GM18511 (cell line): ENCODE results near the gene MROH2A.

Experiments used
- ATAC-seq: cut with Tn5 transposase; IDR thresholded peaks from one replicate; pipeline ENCODE4 v1.9.1; 2021; ENCODE audit warnings: mild to moderate bottlenecking, moderate library complexity; ENCODE audit not compliant: unreplicated experiment

MROH2A gene

DNA sequence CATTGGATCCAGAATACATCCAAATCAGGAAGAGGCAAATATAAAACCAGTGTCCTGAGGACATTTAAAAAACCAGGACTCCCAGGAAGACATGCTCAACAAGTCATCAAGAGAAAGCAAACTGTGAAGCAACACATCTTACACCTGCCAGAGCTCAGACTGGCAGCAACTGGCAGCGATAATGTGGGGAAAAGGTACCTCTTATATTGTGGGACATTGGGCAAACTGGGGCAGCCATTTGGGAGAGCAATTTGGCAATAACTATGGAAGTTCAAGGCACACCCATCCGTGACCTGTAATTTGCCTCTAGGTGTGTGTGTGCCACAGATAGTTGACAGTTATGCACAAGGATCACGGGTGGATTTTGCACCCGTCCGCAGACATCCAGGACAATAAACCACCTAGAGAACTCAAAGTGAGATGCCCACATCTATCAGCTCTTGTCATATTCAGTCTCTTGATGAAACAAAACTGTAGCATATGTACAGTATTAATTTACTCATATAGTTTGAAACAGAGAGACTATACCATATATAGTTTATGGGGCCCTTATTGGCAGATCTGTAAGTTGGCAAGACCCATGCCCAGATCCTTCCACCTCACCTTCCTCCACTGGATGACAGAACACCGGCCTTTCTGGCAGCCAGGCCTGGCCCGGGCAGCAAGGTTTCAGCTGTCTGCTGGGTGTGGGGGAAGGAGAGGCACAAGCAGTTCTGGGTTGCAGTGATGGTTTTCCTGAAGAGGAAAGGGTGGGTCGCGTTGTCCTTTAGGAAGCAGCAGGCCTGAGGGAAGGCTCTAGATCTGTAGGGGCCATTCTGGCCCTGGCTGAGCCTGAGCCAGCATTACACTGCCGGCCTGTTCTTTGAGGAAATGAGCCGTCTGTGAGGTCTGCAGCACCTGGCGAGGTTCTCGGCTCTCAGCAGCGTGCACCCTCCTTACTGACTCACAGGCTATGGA lies 57.4 kb downstream of the MROH2A start:
- ATAC-seq: no peak

DNA sequence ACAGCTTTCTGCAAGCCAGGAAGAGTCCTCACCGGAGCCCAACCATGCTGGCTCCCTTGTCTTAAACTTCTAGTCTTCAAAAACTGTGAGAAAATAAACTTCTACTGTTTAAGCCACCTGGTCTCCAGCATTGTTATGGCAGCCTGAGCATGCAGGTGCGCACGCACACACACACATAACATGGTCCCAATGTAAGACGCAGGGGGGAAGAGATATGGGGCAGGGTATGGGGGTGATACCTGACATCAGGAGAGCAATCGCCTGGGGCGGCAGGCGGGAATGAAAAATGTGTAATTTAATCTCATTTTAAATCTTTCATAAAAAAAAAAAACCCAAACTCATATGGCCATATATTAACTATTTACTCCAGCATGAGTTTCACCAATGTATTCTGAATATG lies 58.2 kb downstream of the MROH2A start:
- no peak for ATAC-seq

DNA sequence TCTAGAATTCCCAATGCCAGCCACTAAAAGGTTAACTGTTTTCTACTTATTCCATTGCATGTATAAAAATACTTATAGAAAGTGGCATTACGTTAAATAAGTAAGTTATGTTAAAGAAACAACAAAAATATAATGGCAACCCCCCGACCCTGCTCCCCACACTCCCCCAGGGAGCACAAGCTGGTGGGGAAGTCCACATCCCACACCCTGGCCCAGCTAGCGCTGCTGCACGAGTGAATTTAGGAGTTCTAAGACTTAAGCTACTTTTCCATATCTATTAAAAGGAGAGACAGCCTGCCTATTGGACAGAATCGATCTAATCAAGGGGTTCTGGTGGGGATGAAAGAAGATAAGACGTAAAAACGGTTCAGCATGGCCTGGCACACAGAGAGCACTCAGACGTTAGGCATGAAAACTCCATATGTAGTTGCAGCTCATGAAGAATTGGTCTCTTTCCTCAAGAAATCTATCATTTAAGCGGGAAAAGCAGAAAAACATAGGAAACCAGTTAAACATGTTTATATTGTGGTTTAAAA lies 59.6 kb downstream of the MROH2A start:
- ATAC-seq: no peak

DNA sequence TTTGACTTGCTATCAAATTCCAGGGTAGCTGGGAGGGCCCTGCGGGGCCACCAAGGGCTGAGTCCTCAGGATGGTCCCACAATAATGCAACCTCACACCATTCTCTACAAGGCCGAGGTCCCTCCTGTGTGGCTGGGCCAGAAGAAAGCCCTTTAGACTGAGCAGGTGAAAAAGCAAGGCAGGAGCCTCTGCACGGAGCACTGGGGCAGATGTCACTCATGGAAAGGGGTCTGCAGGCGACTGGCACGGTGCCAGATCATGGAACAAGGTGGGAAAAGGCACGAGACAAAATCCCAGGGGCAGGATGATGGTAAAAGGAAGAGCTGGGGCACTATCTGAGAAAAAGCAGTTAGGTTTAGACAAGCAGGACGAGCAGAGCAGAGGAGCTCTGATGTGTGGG lies 60.1 kb downstream of the MROH2A start:
- ATAC-seq: no peak

DNA sequence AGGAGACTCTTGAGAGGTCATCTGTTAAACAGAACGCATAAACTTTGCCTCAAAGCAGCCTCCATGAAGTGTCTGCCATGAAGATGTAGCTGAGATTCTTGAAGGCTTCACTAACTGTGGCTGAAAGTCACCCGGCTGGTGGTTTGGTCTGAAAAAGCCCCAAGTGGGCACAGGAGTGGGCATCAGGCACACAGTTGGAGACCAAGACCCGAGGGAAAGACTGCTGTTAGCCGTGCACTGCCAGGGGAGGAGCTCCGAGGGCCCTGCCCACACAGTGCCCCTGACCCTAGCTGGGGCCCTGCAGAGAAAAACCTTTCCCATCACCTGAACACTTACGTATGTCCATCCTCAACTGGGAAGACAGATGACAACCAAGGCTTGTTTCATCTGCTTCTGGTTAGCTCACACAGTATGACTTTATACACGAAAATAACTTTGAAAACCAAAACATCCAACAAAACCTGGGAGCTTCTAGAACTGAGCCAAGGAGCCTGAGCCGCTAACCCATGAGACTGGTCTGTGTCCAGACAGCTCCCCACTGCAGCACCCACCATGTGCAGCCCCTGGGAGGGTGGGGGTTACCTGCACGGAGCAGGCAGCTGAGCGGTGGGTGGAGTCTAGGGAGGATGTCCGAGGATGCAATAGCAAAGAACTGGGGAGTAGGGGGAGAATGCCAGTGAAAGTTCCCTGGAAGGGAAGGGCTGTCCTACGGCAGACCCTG lies 60.8 kb downstream of the MROH2A start:
- ATAC-seq: no peak

DNA sequence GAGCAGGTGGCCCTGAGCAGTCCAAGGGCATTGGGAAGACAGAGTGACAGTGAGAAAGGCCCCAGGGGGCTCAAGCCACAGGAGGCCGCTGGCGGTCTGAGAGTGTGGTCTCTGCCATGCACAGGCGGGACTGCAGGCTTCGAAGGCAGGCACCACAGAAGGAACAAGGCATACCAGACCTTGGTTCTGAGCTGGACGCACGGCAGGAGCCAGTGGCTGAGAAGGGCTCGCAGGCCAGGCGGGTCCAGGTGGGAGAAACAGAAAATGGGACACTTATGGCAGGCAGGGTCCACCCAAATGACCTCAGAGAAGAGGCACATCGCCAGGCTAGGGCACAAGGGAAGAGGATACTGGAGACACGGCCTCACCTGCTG lies 61.3 kb downstream of the MROH2A start:
- ATAC-seq: no peak

DNA sequence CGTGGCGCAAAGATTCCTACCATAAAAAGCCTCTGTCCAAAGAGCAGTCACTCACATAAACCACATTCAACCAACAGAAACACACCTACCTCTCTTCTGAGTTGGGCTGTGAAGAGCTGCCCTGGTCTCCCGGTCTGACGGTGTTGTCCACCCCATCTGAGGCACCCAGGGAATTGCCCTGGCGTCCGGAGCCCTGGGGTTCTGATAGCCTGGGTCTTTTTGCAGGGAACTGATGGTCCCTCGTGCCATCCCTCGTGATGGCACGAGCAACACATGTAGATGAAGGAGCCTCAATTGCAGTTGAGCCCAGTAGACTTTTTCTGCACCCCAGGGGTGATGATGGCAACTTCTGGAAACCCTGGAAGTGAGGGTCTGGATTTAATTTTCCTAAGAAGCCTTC lies 62.4 kb downstream of the MROH2A start:
- ATAC-seq: no peak

DNA sequence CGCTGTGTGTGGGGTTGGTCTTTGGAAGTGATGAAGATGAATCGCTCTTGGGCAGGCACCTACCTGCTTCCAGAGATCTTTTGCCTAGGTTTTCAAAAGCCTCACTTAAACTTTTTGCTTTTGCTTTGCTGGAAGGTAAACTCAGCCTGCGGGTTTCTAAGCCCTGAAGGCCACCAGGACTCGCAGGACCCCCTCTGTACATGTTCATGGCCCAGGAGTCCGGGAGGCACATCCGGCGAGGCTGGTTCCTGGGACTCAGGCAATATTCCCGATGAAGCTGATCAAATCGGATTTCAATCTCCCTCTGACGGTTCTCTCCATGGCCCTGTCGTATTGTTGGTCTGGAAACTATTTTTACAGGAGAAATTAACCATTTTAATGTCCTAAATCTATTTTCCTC lies 63.1 kb downstream of the MROH2A start:
- no peak for ATAC-seq

DNA sequence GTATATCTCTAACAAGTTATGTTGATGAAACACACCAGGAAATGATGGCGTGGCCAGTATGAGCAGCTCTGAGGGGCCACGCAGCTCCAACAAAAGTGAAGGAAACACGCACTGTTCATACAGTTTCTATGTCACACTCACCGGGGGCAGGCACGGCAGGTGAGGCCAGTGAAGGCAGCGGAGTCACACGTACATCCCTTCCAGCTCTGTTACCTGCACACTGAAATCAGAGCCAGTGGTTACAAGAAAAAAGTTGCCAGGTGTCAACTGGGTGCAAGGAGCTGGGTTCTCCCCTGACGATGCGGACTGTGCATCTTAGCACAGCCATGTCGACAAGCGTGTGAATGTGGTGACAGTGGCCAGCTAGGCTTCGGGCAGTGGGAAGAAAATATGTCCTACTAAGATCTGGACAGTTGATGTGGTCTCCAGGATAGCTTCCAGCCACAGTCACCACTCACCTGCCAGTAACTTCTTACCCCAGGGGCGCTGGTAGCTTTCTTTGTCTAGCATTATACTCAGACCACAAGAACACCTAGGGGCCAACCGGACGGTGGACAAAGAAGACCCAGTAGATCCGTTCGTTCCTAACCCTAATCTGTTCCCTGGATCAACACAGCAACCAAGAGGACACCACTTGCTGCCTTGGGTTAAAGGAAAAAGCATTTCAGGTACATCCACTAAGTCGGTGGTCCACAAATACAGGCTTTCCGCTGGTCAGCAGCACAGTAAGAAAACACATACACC lies 66.1 kb downstream of the MROH2A start:
- ATAC-seq: no peak

DNA sequence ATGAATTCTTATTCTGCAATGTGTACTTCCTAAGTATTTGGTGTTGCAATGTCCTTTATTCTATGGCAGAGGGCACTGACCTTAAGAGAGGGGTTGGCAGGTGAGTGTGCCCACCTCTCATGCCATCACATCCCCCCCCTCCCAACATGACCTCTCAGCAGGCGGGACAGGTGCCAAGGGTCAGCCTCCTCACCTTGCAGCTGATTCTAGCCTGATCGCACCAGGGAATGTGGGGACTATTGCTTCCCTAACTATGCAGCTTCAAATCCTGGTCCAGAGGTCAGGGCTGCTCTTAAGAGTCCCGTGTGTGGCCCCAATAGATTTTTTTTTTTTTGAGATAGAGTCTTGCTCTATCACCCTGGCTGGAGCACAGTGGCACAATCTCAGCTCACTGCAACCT lies 66.7 kb downstream of the MROH2A start:
- no peak for ATAC-seq

DNA sequence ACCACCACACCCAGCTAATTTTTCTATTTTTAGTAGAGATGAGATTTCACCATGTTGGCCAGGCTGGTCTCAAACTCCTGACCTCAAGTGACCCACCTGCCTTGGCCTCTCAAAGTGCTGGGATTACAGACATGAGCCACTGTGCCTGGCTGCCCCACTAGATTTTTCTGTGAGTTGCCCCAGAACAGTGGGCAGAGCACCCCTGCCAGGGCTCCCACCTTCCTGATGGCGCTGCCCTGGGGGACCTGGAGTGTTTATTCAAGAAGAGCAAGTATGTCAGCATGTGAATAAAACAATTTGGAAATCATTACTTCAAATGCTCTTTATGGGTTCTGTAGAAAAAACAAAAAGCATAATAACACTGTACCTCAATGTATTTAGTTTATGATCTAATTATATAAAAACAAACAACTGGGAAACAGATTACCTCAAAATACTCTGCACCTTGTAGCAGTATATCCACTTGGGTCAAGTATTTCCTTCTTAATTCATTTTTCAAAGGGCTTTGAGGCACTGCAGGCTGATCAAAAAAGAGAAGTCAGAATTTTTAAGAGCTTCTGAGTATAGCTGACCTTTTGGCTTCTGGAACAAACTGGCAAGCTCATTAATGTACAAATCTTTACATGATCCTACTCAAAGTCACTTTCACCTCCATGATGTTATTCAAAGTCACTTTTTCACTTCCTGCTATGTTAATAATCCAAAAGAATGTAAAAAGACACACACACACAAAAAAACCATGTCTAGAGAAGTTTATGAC lies 67.4 kb downstream of the MROH2A start:
- ATAC-seq: no peak

DNA sequence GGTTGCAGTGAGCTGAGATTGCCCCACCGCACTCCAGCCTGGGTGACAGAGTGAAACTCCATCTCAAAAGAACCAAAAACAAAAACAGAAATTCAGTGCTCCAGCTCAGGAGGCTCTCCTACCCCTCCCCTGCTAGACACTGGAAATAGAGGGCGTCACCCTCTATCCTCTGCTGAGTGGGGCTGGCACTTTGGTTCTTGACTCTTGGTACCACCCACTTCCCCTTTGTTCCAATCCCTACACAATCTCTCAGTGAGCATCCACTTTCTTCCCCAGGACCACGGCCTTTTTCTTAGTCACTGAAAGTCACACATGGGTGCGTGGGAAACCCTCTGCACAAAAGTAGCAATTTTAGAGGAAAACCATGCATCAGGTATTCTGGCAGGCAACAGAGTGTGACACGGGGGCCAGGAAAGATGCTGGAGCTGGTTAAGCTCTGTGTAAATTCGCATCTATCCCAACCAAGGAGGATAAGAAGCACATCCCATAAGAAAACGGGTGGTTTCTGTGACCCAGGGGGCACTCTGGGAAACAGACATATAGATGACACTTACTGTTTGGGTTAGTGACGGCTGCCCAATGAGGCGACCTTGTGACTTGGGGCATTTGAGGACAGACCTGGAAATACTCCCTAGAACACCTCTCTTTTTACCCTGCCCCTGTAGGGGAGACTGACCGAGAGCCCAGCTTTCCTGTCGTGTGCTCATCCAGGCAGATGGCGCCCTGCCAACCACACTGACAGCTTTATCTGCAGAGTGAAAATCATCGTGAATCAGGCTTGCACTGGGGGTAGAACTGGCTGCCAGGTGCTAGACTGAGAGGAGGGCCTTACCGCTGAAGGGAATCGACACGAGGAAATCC lies 68.5 kb downstream of the MROH2A start:
- no peak for ATAC-seq

DNA sequence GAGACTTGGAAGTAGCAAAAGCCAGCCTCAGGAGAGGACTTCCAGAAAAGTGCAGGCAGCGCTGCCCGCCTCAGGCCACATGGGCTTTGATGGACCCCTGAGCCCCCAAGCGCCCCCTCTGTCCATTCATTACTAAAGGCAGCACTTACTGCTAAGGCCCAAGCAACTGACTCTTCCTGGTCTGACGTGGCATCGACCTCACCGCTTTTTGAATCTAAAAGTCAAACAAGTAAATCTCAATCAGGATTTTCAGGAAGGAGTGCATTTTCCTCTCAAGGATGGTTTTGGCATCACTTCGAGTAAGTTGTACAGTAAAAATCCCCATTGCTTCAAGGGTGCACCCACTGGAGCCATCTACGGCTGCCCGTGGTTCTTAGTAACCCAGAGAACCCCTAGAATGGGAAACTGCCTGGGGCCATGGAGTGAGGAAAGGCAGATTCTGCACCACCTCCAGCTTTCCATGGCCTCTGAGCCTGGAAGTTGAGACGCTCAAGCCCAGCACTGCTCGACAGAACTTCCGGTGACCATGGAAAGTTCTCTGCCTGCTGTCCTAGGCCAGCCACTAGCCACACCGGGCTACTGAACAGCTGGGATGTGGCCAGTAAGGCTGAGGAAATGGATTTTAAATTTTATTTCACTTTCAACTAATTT lies 69.2 kb downstream of the MROH2A start:
- ATAC-seq: no peak

DNA sequence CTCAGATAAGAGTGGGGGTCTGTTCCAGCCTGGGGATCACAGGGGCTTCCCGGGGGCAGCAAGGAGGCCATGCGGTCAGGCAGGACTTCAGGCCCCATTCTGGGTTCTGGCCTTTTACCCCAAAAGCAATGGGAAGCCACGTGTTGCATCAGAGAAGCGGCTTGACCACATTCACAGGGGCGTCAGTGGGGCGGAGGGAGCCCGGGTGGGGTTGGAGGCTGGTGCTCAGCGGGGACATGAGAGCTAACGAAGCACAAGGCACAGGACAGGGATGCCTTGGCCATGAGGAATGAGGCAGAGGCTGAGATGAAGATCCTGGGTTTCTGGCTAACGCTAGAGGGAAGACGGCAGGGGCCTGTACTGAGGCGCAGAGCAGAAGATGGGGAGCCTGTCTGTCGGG lies 70.1 kb downstream of the MROH2A start:
- no peak for ATAC-seq

DNA sequence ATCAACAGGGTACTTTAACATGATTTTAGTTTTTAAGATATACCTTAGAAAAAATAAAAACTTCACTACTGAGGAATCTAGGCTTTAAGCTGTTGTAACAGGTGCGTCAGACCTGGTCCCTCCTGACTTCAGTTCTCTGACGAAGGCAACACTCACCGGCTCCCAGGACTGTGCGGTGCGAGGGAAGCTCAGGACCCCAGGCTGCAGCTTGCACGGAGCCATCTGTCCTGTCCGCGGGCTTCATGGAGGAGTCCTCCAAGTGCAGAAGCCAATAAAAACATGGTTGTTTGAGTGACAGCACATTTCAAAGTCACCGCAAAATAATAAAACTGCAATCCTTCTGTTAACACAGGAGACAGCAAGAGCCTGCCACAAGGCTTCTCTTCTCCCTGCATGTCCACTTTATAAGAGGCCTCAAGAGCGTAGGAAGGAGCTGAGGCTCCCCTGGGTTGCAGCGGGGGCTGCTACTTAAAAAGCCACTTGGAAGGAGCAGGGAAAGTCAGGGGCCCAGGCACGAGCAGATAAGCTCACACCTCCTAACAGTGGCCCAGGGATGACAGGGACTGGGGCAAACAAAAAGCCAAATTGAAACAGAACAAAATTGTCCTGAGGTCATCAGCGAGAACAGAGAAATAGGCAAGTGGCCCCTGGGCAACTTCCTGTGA lies 71.6 kb downstream of the MROH2A start:
- ATAC-seq: no peak

DNA sequence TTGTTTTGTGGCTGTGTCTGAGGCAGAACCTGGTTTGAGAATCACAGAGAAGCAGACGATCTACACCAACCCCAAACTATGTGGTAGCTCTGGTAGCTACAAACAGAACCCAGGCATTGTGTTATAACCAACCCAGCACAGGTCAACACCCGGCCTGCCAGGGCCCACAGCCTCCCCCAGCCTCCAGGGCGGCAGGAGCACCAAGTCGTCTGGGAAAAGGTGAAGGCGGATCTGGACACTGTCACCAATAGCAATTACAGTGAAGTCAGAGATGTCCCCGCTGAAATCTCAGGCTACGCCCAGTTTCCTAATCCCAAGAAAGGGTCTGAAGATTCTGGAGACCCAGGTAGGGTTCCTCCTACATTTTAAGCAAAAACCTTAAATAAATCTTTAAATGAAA lies 72.6 kb downstream of the MROH2A start:
- no peak for ATAC-seq

DNA sequence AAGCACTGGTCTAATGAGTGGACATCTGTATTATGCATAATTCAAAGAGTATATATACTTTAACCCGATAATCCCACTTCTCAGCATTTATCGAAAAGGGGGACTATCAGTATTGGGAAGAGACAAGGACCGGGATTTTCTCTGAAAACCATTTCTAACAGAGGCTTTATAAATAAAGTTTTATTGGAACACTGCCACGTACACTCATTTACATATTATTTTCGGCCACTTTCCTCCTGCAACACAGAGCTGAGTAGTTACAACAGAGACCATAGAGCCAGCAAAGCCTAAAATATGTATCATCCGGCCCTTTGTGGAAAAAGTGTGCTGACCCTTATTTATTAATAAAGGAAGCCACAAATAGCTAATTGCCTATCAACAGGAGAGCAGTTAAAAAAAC lies 73.0 kb downstream of the MROH2A start:
- ATAC-seq: no peak

DNA sequence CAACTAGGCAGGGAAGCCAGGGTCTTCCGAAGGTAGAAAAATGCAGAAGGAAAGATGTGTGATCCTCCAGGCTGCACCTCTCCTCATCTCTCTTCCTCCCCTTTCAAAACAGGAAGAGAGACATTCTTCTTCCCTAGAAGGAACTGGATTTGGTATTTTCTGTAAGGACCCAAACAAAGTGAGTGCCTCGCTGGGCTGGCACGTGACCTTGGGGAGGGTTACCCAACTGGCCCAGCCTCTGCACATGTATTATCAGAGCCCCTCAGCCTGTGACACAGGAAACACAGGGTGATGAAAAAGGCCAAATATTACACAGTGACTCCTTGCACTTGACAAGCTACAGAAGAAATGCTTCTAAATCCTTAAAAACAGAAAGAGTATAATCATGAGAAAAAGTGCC lies 73.9 kb downstream of the MROH2A start:
- no peak for ATAC-seq

DNA sequence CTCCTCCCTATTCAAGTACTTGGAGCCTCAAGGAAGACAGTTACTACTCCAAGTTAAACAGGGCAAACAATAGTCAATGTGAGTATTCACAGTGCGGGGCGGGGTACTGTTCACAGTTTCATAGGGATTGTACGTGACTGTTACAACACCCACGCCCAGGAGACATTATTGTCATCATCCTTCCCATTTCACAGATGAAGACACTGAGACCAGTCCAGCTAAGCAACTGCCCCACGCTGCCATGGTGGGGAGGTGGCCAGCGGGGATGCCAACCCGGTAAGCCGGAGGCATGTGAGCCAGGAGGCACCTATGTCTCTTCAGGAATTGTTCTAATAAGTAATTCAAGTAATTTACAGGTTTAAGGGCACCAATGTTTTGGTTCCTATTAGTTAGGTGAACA lies 75.2 kb downstream of the MROH2A start:
- ATAC-seq: no peak
